Keratinocyte (primary cell): Measurements from ENCODE around the gene PHETA1. TPM values are rescaled to one million over a fixed set of nuclear protein-coding genes. Genes with fewer than 3 reads are reported as not detected.

Experiments
- DNase-seq: peaks from one replicate; pipeline ENCODE4 v3.0.0-alpha.2; 2011; ENCODE audit warnings: low read depth, missing footprints, low spot score
- FAIRE-seq: peaks from 2 replicates; lab custom pipeline; 2011; peaks lifted over from hg19 to GRCh38; lab: Jason Lieb, UNC
- H2AFZ ChIP-seq: 2 replicates; pipeline ENCODE4 v1.6.0; 2012; ENCODE audit warnings: low read length, control low read depth, inconsistent platforms; ENCODE audit not compliant: control insufficient read depth
- H3K27ac ChIP-seq: 2 replicates; pipeline ENCODE4 v1.5.1; 2011; ENCODE audit warnings: low read length; ENCODE audit not compliant: control insufficient read depth, insufficient read depth
- H3K27me3 ChIP-seq: 3 replicates; pipeline ENCODE4 v1.6.0; 2011; ENCODE audit warnings: low read length; ENCODE audit not compliant: control insufficient read depth, insufficient read depth; ENCODE audit errors: extremely low read depth
- H3K36me3 ChIP-seq, 2 experiments: 2 replicates in 1 of 2; 3 replicates in 1 of 2; pipeline ENCODE4 v1.5.1; 2011; ENCODE audit warnings: low read length in 2 of 2, mild to moderate bottlenecking in 1 of 2; ENCODE audit not compliant: control insufficient read depth in 2 of 2, insufficient read depth in 2 of 2; ENCODE audit errors: extremely low read depth in 1 of 2
- H3K4me1 ChIP-seq: 3 replicates; pipeline ENCODE4 v1.5.1; 2011; ENCODE audit warnings: low read length; ENCODE audit not compliant: control insufficient read depth, insufficient read depth; ENCODE audit errors: extremely low read depth
- H3K4me2 ChIP-seq: 3 replicates; pipeline ENCODE4 v1.6.0; 2011; ENCODE audit warnings: low read depth, low read length; ENCODE audit not compliant: control insufficient read depth, insufficient read depth; ENCODE audit errors: extremely low read depth
- H3K4me3 ChIP-seq, 3 experiments: fragments of 200-600 bp in 1 of 3; sonication (generic) in 1 of 3; 2 replicates in 2 of 3; 3 replicates in 1 of 3; pipeline ENCODE4 v1.5.1; 2011 to 2016; ENCODE audit warnings: low read length in 3 of 3, mild to moderate bottlenecking in 3 of 3, control low read depth in 2 of 3, inconsistent platforms in 1 of 3, low read depth in 1 of 3, mixed read lengths in 1 of 3, mixed run types in 1 of 3, moderate library complexity in 1 of 3; ENCODE audit not compliant: control insufficient read depth in 2 of 3, insufficient read depth in 2 of 3; ENCODE audit errors: extremely low read depth in 1 of 3
- H3K79me2 ChIP-seq: 2 replicates; pipeline ENCODE4 v1.6.0; 2012; ENCODE audit warnings: low read length; ENCODE audit not compliant: control insufficient read depth, insufficient read depth
- H3K9ac ChIP-seq: 3 replicates; pipeline ENCODE4 v1.6.0; 2011; ENCODE audit warnings: low read length; ENCODE audit not compliant: control insufficient read depth, insufficient read depth; ENCODE audit errors: extremely low read depth
- H3K9me1 ChIP-seq: 3 replicates; pipeline ENCODE4 v1.6.0; 2011; ENCODE audit warnings: low read length; ENCODE audit not compliant: control insufficient read depth, insufficient read depth; ENCODE audit errors: extremely low read depth
- H3K9me3 ChIP-seq: 2 replicates; pipeline ENCODE4 v1.5.1; 2012; ENCODE audit warnings: low read depth, low read length; ENCODE audit not compliant: control insufficient read depth
- H4K20me1 ChIP-seq: 3 replicates; pipeline ENCODE4 v1.6.0; 2011; ENCODE audit warnings: low read length; ENCODE audit not compliant: control insufficient read depth, insufficient read depth; ENCODE audit errors: extremely low read depth
- CTCF ChIP-seq, 3 experiments: IDR thresholded peaks in 1 of 3; conservative IDR thresholded peaks in 1 of 3; optimal IDR thresholded peaks in 1 of 3; 2 replicates in 2 of 3; 3 replicates in 1 of 3; pipeline versions ENCODE3 to v1.5.1; 2011; ENCODE audit warnings: low read length in 3 of 3, mild to moderate bottlenecking in 3 of 3, moderate library complexity in 2 of 3, control low read depth in 1 of 3, inconsistent platforms in 1 of 3; ENCODE audit not compliant: insufficient read depth in 2 of 3; ENCODE audit errors: extremely low read depth in 1 of 3
- EZH2 ChIP-seq: IDR thresholded peaks from one replicate; pipeline ENCODE4 v1.6.1; 2012; ENCODE audit warnings: inconsistent platforms, mild to moderate bottlenecking, low read length, moderate library complexity
- dilution Hi-C: fragments of 300-500 bp; cut with MboI; formaldehyde crosslinking; loops from one replicate; pipeline ENCODE4 v1.7.0; 2020; ENCODE audit warnings: low sequenced_read_pairs; ENCODE audit not compliant: extremely low pct_ligation_motif_present
- polyA plus RNA-seq, 5 experiments: library from polyadenylated mRNA; depleted of rRNA in 3 of 5; stranded (reverse) in 3 of 5; stranded (forward) in 1 of 5; unstranded in 1 of 5; fragments of >200 nt; gene quantifications; 1 replicate in 1 of 5; 2 replicates in 3 of 5; 3 replicates in 1 of 5; pipeline versions ENCODE4 v1.2.1 to v1.2.3, GENCODE V29; 2011 to 2012; ENCODE audit warnings: missing spikeins in 2 of 5, low read depth in 1 of 5, low replicate concordance in 1 of 5

Gene PHETA1
- polyA plus RNA-seq, 1 donor (not counting 4 experiments of a cell fraction or from before 2014, with no cell fraction given) = 1.7 TPM

GRCh38 chr12:111353603-111354295, 15.1 kb downstream of the PHETA1 start:
- DNase-seq (no peak), FAIRE-seq (no peak)
- Histone ChIP-seq H3K9ac (no peak overlapping the region), H3K4me1 (no peaks in the 10 kb centered on the region), H3K27ac (no peak overlapping the region), H4K20me1 (no peaks in the 10 kb centered on the region), H3K4me2 (no peak overlapping the region), H2AFZ (no peak overlapping the region), H3K9me1 (no peaks in the 10 kb centered on the region), H3K27me3 (no peaks in the 10 kb centered on the region), H3K9me3 (no peaks in the 10 kb centered on the region), H3K79me2 (no peaks in the 10 kb centered on the region), H3K4me3 (no peak overlapping the region), H3K36me3 (no peaks in the 10 kb centered on the region)
- no peak for TF ChIP-seq EZH2
- no peak for TF ChIP-seq CTCF (optimal IDR thresholded peaks at IDR 0.05 in 1 of 3, IDR thresholded peaks at IDR 0.05 in 1 of 3, conservative IDR thresholded peaks at IDR 0.05 in 1 of 3; ENCODE audit: extremely low read depth in 1 of 3, insufficient read depth in 2 of 3, low read length in 3 of 3)
- dilution Hi-C loops = no loop called here

- no peak overlapping the region for H3K4me2 ChIP-seq
- H3K9me3 ChIP-seq = peaks cover 2% of the 10 kb centered on the region
- DNase-seq (no peak), FAIRE-seq (no peak)
- no peaks in the 10 kb centered on the region for H3K9me1 ChIP-seq
- dilution Hi-C loops = no loop called here
- no peaks in the 10 kb centered on the region for H3K4me1 ChIP-seq
- no peaks in the 10 kb centered on the region for H3K27me3 ChIP-seq
- TF ChIP-seq EZH2 (no peak), CTCF (optimal IDR thresholded peaks at IDR 0.05 in 1 of 3, IDR thresholded peaks at IDR 0.05 in 1 of 3, conservative IDR thresholded peaks at IDR 0.05 in 1 of 3; ENCODE audit: extremely low read depth in 1 of 3, insufficient read depth in 2 of 3, low read length in 3 of 3) (no peak)
- no peak overlapping the region for H2AFZ ChIP-seq
- no peaks in the 10 kb centered on the region for H3K79me2 ChIP-seq
- H3K36me3 ChIP-seq = no peaks in the 10 kb centered on the region
- no peak overlapping the region for H3K4me3 ChIP-seq
- no peak overlapping the region for H3K27ac ChIP-seq
- no peaks in the 10 kb centered on the region for H4K20me1 ChIP-seq
- H3K9ac ChIP-seq = no peak overlapping the region
Measured at GRCh38 chr12:111353026-111353425, 15.9 kb downstream of the PHETA1 start.
